ENCODE data around the gene RXRA. TPM values are rescaled to one million over a fixed set of nuclear protein-coding genes. Genes with fewer than 3 reads are reported as not detected.
A peak's percentile ranks its signal among the peaks of the same experiment; 100 is the strongest.

RXRA gene
- total RNA-seq, 1 donor from 2014 or later: 23.3 TPM

DNA sequence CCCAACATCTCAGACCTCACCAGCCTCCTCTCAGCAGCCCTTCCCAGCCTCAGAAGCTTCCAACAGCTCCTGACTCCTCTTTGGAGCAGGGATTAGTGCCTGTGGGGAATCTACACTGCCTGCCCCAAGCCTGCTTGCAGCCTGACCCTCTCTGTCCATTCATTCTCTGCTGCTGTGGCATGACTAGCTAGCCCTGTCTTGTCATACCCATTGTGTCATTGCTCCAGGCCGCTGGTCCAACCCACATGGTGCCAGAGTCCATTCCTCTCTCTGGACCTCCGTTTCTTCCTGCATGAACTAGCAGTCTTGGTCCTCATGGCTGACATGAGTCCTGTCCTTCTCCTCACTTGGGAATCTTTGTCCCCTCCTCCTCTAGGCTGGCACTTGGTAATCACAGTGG is 12.8 kb upstream of the RXRA start:
- no peak for DNase-seq

DNA sequence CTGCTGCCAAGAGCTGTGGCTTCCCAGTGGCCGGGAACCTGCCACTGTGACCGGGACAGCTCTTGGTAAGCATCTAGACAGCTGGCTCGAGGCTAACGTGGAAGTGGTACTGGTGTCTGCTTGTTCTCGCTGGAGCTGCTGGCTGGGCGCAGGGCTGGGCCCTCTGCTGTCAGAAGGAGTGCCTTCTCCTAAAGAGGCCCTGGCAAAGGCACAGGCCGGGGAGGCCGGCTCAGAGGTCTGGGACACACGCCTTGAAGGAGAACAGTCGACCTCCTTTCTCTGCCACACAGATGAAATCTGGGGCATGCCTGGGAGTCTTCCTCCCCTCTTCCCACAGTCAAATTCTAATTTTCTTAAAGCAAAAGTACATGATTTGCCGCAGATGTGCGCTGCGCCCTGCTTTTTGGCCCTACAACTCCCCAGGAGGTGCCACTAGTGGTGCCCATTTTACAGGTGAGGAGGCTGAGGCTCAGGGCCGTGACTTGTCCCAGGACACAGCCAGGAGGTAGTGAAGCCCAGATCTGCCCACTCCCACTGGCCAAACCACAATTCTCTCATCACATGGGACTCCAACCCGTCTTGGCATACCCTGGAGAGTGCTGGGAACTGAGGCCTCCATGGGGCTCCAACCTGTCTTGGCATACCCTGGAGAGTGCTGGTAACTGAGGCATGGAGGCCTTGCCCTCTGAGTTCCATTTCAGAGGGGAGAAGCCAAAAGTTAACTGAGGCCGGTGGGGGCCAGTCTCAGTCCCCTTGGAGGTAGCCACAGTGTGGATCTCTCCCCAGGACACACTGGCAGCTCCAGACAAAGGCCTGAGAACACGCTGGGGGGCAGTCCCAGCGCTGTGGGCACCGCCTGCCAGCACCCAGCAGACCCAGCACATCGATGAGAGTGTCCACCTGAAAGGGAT is 12.0 kb upstream of the RXRA start:
- DNase-seq: no peak

- no peak for DNase-seq
Measured at GRCh38 chr9:134314950-134315715, 11.1 kb upstream of the RXRA start.

GRCh38 chr9:134315716-134316448 is 10.4 kb upstream of the RXRA start:
- DNase-seq: no peak

DNA sequence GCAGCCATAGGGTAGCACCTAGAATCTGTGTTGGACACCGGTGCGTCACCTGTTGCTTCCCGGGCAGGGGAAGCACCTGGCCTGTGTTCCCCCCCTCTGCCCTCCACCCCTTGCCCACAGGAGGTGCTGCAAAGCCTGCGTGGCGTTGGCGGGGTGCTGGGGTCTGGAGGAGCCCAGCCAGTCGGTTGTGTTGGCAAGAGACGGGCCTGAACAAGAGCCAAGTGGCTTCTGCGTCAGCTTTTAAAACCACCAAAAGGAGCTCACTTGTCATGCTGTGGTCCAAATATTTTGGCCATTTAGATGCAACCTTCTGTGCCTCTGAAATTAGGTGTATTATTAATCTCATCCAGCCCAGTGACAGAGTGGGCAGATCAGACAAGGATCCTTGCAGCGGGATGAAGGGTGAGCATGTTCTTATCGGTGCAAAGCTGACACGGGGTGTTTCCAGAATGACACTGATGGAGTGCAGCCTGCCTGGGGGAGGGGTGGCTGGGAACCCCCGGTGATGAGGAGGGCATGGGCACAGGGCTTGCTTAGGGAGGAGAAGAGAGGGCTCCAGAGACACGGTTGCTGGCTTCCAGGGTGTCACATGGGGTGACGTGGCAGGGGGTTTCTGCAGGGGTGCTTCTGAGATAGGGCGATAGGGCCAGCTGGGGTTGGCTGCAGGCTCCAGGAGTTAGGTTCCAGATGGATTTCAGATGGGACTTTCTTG is 9.7 kb upstream of the RXRA start:
- no peak for DNase-seq

GRCh38 chr9:134317400-134317789 is 8.9 kb upstream of the RXRA start:
- no peak for DNase-seq

DNA sequence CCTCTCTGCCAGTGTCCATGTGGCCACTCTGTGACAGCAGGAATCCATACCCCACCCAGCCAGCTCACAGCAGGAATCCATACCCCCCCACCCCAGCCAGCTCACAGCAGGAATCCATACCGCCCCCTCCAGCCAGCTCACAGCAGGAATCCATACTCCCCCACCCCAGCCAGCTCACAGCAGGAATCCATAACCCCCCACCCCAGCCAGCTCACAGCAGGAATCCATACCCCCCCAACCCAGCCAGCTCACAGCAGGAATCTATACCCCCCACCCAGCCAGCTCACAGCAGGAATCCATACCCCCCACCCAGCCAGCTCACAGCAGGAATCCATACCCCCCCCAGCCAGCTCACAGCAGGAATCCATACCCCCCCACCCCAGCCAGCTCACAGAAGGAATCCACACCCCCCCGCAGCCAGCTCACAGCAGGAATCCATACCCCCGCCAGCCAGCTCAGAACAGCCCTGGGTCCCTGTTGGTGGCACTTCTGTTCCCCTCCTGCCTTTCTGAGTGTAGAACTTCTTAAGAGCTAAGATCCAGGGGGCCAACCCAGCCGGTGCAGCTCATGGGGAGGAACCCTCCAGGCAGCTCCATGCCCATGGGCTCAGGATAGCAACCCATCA is 8.4 kb upstream of the RXRA start:
- DNase-seq: no peak

- DNase-seq: no peak
Measured at GRCh38 chr9:134318481-134318891, 7.8 kb upstream of the RXRA start.

DNA sequence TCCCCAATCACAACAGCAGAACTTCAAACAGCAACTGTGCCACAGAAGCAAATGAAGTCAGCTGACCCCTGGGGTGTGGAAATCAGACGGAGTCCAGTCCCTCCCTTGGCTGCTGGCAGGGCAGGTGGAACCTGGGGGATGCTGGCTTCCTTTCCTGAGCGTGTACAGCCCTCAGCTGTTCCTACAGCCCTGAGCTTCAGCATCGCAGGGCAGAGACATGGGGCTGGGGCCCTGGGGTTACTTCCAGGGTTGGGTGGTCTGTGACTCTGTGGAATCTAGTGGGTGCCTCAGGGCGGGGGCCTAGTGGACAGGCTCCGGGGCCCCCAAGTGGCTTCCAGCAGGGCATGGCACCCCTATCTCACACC is 7.3 kb upstream of the RXRA start:
- DNase-seq: no peak

- no peak for DNase-seq
Measured at GRCh38 chr9:134319306-134320125, 6.7 kb upstream of the RXRA start.

- DNase-seq: no peak
Measured at GRCh38 chr9:134320126-134320867, 6.0 kb upstream of the RXRA start.

- DNase-seq: no peak
Measured at GRCh38 chr9:134320868-134321471, 5.3 kb upstream of the RXRA start.

GRCh38 chr9:134321531-134321930 is 4.7 kb upstream of the RXRA start:
- no peak for DNase-seq

- DNase-seq: no peak
Measured at GRCh38 chr9:134321946-134322741, 4.1 kb upstream of the RXRA start.

DNA sequence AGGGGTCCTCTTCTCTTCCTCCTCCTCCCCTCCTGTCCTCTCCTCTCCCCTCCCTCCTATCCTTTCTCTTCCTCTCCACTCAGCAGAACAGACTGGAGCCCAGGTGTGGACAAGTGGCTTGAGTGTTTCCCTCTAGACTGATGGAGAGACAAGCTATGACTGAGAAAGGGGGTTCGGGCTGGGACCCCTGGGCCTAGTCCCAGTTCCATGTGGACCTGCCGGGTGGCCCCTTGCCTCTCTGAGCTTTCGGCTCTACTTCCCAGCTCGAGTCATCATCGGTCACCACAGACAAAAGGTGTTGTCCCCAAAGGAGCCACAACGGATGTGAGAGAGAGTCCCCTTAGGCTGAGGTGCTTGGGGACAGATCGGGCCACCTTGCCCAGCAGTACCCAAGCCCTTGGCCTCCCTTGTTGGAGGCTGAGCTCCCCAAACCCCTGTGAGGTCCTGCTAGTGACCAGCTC is 3.4 kb upstream of the RXRA start:
- no peak for DNase-seq

DNA sequence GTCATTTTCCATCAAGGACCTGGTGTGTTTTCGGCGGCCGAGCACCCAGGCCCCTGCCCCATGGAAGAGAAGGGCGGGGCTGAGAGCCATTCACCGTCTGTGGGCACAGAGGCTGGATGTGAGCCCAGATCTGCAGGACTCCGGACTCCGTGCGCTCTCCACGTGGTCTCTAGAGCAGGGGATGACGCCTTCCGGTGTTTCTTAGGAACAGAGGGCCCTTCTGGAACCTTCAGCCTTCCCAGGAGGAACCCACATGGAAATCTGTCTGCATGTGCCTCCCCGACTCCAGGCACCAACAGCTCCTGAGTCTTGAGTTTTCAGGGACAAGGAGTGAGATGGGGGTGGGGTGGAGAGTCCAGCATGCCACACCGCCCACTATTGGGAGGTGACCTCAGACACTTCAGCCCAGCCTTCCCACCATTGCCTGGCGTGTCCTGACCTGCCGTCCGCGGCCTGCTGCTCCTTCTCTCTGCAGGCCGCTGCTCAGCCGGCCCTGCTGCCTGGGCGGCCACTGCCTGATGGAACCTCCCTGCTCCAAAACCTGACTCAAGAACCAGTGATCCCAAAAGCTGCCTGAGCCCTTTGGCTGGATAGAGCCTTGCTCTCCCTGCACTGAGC is 2.4 kb upstream of the RXRA start:
- DNase-seq: peak; percentile 60

DNA sequence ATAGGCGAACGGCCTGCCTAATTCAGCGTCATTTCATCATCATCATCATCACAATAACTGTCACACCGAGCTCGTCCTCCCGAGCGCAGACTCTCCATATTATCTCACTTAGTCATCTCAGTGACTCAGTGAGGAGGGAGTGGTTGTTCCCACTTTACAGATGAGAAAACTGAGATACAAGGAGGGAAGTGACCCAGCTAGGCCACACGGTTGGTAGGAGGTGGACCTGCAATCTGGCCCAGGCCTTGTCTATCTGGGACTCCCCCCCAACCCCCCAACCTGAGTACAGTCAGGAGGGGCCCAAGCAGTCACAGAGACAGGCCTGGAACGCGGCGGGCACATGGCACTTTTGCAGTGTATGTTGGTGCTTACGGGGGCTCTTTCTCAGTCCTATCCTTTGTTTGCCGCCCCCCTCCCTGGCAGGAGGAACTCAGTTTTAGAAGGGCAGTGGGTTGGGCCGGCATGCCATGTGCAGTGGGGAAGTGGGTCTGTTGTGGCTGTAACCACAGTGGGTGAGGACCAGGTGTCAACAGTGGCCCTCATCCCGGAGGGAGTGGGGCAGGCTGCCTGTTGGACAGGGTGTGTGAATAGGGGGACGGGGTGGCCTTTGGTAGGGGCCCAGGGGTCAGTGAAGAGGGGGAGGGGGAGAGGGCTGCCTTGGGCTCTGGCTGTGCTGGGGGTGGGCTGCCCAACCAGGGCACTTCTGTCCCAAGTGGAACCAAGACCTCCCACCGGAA is 1.7 kb upstream of the RXRA start:
- no peak for DNase-seq

All from dermis blood vessel endothelial cell (primary cell).